Measurements from ENCODE around the gene HS3ST2.

GRCh38 chr16:22784690-22785214 lies 29.2 kb upstream of the HS3ST2 start:
- TF ChIP-seq CTCF (IDR thresholded peaks at IDR 0.05) (no peak), ZFX (IDR thresholded peaks at IDR 0.05; ENCODE audit: borderline replicate concordance) (no peak)
